Pons (tissue), 1 donor: ENCODE measurements around the gene PKP3.
"Not testable (repeated sequence)": the region's sequence is repeated elsewhere in the genome, so short reads cannot be mapped to it uniquely, and the experiment has no call there.

ENCODE experiments used
- DNase-seq: peaks from one replicate; pipeline ENCODE4 v3.0.0-alpha.2; 2016; ENCODE audit warnings: low spot score

PKP3 gene, protein sequence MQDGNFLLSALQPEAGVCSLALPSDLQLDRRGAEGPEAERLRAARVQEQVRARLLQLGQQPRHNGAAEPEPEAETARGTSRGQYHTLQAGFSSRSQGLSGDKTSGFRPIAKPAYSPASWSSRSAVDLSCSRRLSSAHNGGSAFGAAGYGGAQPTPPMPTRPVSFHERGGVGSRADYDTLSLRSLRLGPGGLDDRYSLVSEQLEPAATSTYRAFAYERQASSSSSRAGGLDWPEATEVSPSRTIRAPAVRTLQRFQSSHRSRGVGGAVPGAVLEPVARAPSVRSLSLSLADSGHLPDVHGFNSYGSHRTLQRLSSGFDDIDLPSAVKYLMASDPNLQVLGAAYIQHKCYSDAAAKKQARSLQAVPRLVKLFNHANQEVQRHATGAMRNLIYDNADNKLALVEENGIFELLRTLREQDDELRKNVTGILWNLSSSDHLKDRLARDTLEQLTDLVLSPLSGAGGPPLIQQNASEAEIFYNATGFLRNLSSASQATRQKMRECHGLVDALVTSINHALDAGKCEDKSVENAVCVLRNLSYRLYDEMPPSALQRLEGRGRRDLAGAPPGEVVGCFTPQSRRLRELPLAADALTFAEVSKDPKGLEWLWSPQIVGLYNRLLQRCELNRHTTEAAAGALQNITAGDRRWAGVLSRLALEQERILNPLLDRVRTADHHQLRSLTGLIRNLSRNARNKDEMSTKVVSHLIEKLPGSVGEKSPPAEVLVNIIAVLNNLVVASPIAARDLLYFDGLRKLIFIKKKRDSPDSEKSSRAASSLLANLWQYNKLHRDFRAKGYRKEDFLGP

DNA sequence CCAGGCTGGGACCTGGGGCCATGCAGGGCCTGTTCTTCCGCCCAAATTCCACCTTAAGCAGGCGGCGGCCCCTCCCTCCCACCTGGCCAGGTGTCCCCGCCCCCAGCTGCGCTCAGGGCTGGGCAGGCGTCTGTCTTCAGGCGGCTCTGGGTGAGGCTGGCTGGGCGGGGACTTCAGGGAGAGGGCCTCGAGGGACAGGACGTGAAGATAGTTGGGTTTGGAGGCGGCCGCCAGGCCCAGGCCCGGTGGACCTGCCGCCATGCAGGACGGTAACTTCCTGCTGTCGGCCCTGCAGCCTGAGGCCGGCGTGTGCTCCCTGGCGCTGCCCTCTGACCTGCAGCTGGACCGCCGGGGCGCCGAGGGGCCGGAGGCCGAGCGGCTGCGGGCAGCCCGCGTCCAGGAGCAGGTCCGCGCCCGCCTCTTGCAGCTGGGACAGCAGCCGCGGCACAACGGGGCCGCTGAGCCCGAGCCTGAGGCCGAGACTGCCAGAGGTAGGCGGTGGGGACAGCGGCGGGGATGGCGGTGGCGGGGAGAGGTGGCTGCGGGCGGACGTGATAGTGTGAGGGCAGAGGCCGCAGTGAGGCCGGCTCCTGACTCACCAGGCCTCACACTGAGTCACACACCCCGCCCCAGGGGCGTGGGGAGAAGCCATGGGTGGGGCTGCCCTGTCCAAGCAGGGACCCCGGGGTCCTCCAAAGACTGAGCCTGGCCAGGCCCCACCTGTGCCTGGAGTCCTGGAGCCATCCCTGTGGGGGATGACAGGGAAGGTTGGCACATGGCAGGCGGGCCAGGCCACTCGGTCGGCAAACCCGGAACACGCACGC, at the start of gene PKP3:
Gene PKP3, plus strand, starts transcription at position 176 of the 824 bp plus-strand sequence. Its CDS starts 84 bp downstream, at position 260.
- DNase-seq: no peak

DNA sequence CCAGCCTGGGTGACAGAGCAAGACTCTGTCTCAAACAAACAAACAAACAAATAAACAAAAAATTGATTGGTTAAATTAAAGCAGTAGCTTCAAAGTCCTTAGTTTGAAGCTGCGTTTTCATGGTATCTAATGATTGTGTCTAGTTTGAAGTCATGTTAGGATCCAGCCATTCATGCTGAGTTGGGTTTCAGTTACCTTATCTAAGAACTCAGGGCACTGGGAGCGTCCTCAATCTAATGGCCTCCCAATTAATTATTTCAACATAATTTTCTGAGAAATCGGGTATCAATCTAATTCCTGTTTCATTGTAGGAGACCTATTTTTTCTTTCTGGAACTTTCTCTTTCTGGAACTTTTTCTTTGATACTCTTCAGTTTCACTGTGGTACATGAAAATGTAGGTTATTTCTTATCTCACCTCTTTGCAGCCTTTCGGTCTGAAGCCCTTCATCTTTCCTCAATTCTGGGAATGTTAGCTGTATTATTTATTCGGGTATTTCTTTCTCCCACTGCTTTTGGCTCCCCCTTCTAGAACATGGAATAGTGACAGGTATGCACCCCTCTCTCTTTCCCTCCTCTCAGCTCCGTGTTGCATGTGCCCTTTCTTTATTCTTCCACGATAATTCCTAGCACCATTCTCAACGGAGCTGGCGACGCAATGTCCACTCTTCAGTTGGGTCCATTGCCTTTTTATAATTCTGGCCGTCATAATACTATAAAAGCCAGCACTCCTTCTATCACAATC, 49.0 kb upstream of the PKP3 start:
- no peak for DNase-seq

DNA sequence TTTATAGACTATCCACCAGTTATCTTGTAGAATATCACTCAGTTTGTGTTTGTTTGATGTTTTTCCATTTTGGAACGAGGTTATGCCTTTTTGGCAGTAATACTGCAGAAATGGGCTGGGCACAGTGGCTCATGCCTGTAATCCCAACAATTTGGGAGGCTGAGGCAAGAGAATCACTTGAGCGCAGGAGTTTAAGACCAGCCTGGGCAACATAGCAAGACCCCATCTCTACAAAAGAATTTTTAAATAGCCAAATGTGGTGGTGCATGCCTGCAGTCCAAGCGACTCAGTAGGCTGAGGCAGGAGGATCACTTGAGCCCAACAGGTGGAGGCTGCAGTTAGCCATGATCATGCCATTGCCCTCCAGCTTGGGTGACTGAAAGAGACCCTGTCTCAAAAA, 47.5 kb upstream of the PKP3 start:
- no peak for DNase-seq

DNA sequence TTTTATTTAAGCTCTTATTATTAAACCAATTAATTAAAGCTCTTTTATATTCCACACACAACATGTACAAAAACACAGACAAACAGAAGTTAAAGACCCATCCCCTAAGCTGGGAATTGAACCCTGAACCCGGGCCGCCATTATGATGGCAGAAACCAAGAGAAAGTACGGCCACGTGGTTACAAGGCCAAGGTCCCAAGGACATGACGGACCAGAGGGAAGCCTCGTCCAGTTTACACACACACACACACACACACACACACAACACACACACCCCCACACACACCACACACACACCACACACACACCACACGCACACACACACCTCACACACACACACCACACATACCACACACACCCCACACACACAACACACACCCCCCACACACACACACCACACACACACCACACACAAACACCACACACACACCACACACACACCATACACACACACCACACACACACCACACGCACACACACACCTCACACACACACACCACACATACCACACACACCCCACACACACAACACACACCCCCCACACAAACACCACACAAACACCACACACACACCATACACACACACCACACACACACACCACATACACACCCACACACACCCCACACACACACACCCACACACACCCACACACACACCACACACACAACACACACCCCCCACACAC, 44.6 kb upstream of the PKP3 start:
- not testable (repeated sequence) for DNase-seq

DNA sequence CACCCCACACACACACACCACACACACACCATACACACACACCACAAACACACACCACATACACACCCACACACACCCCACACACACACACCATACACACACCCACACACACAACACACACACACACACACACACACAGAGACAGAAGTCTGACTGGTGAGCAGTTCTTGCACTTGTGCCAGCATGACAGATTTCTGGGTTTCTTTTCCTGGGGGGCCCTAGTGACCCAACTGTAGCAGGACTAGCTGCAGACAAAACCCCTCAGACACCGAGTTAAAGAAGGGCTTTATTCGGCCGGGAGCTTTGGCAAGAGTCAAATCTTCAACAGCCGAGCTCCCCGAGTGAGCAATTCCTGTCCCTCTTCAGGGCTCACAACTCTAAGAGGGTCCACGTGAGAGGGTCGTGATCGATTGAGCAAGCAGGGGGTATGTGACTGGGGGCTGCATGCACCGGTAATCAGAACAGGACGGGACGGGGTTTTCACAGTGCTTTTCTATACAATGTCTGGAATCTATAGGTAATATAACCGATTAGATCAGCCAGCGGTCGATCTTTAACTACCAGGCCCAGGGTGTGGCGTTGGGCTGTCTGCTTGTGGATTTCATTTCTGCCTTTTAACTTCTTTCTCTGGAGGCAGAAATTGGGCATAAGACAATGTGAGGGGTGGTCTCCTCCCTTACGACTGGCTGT, 43.8 kb upstream of the PKP3 start:
- not testable (repeated sequence) for DNase-seq

DNA sequence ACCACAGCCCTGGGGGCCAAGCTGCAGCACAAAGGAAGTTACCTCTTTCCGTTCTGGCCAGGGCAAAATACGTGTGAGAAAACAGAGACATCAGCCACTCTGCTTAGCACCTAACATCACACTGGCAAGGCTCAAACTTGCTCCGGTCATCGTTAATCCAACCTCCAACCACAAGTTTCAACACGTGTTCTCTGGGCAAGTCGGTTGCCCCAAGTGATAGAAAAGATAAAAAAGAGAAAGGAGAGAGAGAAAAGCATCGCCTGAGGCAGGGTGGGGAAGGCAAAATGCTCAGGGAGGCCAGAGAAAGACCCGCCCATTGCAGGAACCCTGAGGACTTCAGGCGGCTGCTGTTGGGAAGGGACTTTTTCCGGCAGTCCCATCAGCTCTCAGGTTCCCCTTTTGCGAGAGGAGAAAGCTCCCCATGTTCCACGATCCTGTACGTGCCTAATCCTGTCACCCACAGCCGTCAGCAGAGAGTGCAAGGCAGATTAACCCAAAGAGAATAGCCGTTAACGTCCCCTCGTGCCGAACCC, 43.2 kb upstream of the PKP3 start:
- no peak for DNase-seq

DNA sequence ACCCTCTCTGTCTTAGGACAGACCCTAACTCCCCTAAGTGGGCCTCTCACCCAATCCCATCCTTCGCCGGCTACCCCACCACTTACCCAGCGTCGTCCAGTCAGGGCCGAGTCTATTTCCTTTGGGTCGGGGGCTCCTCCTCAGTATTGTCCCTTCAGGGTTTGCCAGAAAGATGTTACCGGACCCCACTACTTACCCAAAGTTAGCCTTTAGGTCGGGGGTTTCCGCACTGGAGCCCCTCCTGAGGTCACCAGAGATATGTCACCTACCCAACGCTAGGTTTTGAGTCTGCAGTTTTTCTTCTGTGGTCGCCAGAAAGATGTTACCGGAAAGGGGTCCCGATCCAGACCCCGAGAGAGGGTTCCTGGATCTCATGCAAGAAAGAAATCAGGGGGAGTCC, 42.6 kb upstream of the PKP3 start:
- no peak for DNase-seq

DNA sequence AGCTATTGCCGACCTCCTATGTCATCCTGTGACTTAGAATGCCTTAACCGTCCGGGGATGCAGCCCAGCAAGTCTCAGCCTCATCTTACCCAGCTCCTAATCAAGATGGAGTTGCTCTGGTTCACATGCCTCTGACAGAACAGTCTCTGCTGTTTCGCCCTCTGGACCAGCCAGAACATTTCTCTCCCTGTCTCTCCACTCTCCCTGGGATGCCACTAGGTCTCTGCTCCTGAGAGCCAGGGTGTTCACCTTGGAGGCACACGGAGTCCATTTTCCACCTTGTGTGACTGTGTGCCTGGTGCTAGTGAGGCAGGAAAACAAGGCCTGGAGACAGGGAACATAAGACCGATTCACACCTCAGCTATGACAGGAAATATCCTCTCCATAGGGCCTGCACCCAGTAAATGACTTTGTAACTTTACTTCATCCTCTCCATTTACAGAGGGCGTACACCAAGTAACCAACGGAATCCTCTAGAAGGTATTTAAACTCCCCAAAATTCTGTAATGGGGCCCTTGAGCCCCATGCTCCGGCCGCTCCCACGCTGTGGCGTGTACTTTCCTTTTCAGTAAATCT, 41.5 kb upstream of the PKP3 start:
- no peak for DNase-seq

DNA sequence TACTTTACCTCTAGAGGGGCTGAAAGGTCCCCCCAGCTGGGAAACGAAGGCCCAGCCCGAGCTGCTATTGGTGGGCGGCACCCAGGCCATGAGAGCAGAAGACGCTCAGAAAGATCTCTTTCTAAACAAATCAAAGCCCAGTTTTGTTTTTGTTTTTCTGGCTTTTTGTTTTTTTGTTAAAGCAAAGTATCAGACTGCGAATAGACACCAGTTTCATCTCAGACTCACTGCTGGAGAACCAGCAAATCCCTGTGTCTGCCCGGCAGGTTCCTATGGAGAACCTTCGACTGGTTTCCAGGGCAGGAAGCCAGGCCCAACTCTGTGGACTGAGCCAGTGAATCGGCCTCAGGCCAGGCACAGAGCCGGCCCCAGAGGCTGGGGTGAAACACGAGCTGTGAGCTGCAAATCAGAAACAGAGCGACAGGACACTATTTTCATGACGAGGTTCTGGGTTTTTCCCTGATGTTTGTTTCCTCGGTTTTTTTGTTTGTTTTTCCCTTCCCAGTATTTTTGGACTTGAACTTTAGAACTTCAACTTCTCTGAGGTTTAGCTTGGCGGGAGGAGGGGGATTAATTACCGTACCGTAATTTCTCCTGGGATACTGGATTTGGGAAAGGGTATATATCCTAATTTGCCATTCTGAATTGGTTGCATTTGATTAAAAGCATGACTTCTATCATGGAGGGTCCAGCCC, 40.7 kb upstream of the PKP3 start:
- DNase-seq: peak; percentile 65

DNA sequence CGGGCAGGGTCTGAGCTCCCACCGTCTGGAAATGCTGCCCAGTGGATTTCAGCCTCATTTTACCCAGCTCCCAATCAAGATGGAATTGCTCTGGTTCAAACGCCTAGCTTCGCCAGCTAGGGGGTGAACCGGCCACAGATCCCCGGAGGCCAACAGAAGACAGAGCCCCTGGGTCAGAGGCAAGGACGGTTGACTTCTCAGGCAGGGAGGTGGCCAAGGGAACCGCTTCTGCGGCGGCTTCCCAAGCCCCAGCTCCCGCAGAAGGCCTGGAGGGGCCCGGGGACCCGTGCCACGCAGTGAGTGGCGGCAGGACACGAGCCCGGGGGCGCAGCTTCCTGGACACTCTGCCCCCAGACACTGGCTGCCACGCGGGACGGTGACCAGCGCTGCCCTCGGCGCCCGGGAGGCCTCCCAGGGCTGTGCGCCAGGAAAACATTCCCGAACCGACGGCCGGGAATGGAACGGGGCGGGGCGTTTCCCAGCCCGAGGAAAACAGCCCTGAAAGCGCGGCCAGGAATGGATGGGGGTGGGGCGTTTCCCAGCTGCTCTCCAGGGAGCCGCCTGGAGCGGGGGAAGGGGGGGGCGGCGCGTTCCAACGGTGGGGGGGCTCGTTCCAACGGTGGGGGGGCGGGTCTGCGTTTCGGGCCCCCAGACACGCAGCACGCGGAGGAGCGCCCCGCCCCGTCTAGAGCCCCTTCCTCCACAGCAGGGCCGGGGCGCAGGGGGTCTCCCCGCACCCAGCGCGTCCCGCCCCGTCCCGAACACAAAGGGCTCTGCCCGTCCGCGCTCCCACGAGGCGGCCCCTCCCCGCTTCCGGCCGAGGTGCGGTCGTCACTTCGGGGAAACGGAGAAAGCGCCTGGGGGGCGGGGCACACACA, 38.2 kb upstream of the PKP3 start:
- DNase-seq: no peak

DNA sequence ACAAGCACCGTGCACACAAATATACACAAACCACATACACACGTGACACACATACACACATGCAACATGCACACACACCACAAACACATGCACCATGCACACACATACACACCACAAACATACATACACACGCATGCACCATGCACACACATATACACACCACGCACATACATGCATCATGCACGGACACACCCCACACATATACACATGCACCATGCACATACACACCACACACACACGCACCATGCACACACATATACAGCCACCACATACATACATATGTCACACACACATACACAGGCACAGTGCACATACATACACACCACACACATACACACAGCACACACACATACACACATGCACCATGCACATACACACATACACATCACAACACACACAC, 37.4 kb upstream of the PKP3 start:
- DNase-seq: no peak

DNA sequence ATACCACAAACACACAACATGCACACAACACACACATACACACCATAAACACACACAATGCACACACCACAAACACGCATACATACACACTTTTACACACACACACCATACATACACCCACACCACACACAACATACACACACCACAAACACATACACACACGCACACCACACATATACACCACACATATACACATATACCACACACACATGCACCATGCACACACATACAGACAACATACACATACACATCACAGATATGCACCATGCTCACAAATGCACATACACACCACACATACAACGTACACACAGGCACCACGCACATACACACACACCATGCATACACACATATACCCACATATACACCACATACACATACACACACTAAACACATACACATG, 36.4 kb upstream of the PKP3 start:
- DNase-seq: no peak

DNA sequence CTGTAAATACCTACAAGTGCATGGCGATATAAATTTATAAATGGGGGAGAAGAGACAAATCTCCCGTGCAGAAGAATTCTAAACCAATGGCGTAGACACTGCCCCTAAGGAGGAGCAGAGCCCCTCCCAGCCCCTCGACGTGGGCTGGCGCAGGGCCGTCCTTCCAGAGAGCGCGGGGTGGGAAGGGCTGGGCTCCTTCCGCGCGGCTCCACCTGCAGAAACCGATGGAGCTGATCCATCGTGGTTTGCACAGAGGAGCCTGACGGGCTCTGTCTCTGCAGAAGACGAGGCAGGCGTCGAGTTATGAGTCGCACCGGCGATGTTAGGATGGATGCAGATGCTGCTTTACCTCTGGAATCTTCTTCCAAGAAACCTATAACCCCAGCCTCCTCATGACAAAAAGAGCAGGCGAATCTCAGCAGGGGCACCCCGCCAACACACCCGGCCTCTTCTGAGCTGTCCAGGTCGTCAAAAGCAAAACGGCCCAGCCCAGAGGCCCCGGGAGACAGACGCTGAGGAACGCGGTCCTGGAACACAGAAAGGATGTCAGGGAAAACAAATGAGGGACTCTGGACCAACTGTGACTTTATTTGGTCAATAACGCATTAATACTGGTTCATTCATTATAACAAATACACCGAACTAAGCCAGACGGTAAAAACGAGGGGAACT, 35.7 kb upstream of the PKP3 start:
- DNase-seq: no peak

DNA sequence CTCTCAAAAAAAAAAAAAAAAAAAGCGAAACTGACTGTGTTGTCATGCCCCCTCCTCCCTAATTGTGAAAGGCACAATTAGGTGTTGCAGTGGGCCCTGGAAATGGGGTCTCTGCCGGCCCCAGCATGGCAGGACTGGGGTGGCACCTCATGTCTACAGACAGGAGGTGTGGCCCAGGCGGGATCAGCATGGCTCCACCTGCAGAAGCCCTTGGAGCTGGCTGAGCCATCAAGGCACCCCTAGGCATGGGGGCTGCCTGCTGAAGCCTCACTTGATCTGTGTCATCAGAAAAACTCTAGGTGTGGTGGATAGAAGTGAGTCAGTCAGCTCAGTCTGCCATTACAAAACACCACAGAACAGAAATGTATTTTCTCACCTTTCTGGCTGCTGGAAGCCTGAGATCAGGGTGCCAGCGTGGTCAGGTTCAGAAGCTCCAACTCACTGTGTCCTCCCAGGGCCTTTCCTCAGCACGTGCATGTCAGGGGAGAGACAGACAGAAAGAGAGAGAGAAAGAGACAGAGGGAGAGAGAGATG, 34.8 kb upstream of the PKP3 start:
- DNase-seq: no peak

DNA sequence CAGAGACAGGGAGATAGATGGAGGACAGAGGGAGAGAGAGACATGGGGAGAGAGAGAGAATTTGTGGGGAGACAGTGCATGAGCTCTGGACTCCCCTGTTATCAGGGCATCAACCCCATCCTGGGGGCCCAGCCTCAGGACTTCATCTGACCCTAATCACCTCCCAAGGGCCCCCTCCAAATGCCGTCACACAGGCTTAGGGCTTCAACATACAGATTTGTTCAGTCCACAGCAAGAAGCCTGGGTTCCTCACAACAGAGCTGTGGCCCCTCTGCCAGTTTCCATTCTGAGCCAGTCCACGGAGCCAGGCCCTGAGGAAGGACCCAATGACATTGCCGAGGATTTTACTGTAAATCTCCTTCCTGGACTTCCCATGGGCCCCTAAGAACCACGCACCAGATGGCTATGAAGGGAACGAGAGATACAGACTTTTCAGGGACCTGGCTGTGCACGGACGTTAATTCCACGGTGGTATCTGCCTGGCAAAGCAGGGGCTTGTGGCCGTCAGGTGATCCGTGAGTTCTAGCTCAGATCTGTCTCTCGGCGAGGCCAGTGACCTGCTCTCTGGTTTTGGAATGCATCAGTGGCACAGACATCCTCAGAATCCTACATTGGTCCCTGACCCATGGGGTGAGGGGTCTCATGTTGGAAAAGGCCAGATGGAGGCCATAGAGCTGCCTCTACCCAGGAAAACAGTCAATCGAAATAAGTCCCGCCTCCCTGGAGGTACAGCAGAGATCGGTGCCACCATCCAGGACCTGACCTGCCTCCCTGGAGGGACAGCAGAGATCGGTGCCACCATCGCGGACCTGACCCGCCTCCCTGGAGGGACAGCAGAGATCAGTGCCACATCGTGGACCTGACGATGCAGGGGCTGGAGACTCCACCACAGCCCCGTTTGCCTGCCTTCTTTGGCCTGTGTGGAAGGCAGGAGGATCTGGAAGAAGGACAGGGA, 33.4 kb upstream of the PKP3 start:
- no peak for DNase-seq
